ENCODE results near the gene OR7G3.
A peak's percentile ranks its signal among the peaks of the same experiment; 100 is the strongest.

OR7G3 gene

DNA sequence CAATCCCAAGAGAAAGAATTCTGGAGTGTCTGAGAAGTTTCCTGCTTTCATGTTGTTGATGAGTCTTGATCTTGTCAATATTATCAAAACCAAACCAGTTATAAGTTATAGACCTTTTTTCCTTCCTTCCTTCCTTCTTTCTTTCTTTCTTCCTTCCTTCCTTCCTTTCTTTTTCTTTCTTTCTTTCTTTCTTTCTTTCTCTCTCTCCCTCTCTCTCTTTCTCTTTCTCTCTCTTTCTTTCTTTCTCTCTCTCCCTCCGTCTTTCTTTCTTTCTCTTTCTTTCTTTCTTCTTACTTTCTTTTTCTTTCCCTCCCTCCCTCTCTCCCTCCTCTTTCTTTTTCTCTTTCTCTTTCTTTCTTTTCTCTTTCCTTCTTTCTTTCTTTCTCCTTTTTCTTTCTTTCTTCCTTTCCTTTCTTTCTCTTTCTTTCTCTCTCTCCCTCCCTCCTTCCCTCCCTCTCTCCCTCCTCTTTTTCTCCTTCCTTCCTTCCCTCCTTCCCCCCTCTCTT is at the start of gene OR7G3:
OR7G3 (minus strand) TSS at position 51 of the 506 bp plus-strand sequence; CDS start at position 51, 0 bp downstream.
- no peak for DNase-seq

DNA sequence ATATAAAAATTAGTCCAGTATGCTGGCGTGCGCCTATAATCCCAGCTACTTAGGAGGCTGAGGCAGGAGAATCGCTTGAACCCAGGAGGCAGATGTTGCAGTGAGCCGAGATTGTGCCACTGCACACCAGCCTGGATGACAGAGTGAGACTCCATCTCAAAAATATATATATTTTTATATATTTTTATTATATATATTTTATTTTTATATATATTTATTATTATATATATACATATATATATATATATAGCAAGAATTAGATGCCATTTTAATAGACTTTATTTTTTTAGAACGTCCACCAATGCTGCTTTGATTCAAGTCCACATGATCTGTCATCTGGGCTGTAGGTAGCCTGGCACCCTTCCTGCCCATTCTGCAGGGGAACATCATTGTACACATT is 48.6 kb upstream of the OR7G3 start:
- DNase-seq, result no peak

DNA sequence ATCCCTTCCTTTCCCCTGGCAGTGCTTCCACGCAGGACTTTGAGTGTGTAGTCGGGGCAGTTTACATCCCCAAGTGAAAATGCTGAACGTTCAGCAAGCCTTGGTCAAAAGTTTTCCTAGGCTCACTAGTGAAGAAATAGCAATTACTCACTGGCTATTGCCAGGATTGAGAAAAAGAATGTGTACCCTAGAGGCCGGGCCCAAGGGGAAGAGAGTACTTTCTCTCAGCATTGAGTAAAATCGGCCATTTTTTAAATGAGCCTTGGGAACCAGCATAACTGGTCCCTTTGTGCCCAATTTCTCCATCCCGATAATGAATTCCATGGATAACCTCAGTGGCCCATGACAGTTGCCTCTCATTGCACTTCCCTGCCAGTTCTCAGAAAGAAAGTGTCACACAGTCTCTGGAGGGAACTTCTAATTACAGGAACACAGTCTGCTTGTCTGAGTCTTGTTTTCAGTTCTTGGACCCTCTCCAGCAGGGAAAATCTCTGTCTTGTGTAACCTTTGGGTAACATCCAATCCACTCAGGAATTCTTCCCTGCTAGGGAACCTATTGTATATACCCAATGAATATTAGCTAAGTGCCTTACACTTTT is 44.7 kb upstream of the OR7G3 start:
- no peak for DNase-seq

DNA sequence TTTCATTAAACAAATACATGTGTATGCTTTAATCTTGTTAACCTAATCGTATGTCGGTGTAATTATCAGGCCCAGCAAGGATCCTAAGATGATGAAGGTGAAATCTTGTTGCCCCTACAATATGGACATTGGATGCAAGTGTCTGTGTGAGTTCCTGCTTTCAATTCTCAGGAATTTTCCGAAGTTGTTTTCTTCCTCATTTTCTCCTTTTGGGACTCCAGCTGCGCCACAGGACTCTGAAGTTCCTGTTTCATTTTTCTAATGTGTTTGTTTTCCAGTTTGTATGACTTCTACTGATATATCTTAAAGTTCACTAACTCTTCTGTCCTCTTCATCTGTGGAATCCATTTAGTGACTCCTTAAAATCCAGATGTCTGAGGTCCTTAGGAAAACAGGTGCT is 40.1 kb upstream of the OR7G3 start:
- no peak for DNase-seq

GRCh38 chr19:9165261-9165660 is 38.5 kb upstream of the OR7G3 start:
- no peak for DNase-seq

DNA sequence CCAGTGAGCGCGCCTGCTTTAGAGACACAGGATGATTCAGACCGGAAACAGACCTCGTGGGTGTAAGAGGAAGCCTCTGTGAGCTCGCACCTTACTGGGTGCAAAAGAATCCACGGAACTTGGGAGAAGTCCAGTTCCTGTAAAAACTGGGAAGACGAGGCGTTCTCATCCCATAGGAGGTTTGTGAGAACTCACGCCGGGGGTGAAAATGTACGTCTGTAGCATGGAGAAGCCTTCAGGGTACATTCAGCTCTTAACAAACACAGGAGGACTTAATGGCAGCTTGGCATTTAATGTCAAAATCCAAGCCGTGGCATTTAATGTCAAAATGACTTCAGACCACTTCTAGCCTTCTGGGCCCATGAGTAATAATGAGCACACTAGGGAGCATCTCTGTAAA is 34.7 kb upstream of the OR7G3 start:
- no peak for DNase-seq

DNA sequence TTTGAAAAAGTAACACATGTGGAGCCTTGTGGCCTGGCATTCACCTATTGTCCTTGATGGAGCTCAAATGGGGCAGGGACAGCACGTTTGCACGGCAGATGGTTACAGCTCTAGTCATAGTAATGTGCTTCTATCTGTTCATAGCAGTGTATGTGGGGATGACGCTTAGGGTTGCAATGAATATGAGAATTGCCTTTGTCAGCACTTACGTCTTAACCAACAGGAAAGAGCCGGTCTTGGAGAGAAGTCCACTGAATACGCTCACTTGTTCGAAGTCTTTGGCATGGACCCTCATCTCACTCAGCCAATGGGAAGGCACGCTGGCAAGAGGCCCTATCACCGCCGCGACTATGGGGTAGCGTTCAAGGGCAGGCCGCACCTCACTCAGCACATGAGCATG is 33.1 kb upstream of the OR7G3 start:
- DNase-seq, result no peak

GRCh38 chr19:9156304-9156703 is 29.6 kb upstream of the OR7G3 start:
- no peak for DNase-seq

DNA sequence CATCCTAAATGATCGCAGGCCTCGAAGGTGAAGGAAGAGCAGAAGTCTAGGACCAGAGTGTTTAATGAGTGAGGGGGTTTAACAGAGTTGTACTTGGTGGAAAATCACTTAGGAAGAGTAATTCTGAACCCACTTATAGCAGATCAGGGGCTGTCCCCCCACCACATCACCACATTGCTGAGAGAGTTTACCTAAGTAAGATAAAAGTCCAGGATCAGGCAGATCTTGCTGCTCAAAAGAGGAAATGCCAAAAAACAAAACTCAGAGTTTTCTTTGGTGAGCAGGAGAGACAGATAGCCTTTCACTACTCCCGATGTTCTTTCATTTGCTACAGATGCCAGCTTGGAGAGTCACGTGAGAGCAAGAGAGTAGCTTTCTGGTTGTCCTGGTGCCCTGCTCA is 28.8 kb upstream of the OR7G3 start:
- DNase-seq, result no peak

DNA sequence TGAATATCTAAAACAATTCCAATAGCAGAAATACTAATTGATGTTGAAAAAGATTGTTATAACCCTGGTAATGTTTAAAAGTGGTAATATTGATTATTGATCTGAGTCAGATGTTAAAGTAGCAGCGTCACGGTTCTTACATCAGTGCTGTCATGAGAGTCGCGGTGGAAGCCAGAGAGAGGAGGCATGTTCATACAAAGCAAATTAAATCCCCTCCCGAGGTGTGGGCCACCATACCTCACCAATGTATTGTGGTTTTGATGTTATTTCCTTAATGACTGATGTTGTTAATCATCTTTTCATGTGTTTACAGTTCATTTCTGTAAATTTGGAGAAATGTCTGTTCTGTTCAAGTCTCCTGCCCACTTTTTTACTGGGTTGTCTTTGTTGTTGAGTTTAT is 24.6 kb upstream of the OR7G3 start:
- DNase-seq, result no peak

DNA sequence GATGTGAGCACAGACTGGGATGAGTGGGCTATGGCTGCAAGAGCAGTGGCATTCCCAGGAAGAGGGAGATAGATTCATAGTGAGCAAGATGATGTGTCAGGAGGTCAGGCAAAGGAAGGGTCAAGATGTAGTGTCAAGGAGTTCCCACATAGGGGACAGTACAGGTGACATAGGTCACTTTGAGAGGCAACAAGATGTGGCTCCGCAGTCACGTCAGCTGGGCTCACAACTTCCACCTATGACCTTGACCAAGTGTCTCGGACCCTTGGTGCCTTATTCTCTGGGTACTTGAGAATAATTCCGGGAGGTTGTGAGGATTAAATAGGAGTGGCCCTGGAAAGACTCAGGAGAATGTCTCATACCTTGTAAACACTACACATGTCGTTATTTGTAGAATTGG is 23.9 kb upstream of the OR7G3 start:
- no peak for DNase-seq

GRCh38 chr19:9149997-9150396 is 23.2 kb upstream of the OR7G3 start:
- DNase-seq, result no peak

DNA sequence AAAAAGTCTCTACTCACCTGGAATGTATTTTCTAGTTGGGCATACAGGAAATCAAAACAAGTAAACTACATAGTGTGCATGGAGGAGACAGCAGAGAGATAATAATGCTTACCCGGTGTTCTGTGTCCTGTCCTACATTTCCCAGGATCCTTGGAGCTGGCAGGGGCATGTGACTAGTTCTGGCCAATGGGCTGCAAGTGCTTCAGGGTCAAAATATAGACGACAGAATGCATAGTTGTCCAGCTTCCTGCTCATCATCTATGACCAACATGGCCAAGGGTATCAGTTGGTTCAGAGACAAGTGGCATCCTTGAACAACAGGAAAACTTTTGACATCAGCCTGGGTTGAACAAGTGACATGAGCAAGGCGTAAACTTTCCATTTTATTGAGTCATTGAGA is 21.9 kb upstream of the OR7G3 start:
- DNase-seq, result no peak

DNA sequence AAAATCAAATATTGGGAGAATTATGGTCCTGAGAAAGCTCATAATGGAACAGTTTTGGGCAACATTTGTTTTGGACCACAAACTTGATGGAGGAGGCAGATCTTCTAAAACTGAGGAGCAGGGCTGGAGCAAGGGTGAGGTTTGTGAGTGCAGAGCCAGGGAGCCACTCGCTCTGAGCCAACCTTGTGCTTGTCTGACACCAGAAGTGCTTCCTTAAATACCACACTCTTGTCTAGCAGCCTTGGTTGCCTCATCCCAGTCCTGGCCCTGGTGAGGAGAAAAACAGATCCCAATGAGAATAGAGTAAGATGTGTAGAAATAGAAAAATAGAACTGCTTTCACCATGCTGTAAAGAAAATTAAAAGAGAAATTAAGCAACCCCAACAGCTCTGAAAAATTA is 20.1 kb upstream of the OR7G3 start:
- no peak for DNase-seq

- no peak for DNase-seq
Measured at GRCh38 chr19:9144920-9145319, 18.2 kb upstream of the OR7G3 start.

- peak; percentile 91 to 93 for DNase-seq
Measured at GRCh38 chr19:9140159-9140874, 13.6 kb upstream of the OR7G3 start, which contains the start of gene ZNF317. Gene ZNF317, plus strand, starts transcription at chr19:9140397. Its CDS starts 15,620 bp downstream, at chr19:9156017.

DNA sequence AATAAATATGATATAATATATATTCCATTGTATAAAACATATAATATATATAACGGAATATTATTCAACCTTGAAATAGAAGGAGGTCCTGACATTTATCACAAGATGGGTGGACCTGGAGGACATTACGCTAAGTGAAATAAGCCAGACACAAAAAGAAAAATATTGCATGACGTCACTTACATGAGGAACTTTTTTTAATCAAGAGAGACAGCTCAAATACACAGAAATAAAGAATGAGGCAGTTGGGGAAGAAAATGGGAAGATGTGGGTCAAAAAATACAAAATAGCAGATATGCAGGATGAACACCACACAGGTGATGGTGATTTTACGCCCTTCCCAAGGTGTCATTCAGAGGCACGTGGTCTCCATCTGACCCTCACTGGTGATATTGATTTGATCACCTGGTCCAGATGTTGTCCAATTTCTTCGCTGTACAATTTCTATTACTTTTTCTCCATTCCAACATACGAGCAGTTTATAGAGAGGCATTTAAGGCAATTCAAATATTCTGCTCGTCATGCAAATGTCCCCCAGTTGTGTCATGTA is 12.9 kb upstream of the OR7G3 start:
- no peak for DNase-seq

- DNase-seq, result no peak
Measured at GRCh38 chr19:9132422-9132821, 5.7 kb upstream of the OR7G3 start.

- DNase-seq, result no peak
Measured at GRCh38 chr19:9130965-9131364, 4.2 kb upstream of the OR7G3 start.

GRCh38 chr19:9128171-9128570 is 1.4 kb upstream of the OR7G3 start:
- no peak for DNase-seq

- no peak for DNase-seq
Measured at GRCh38 chr19:9116547-9116946, 10.2 kb downstream of the OR7G3 start.

GRCh38 chr19:9115307-9115813 is 11.4 kb downstream of the OR7G3 start, which contains the start of gene OR7G1:
Gene OR7G1, minus strand, starts transcription at chr19:9115763. Its CDS starts 0 bp downstream, at chr19:9115763.
- DNase-seq, result no peak

GRCh38 chr19:9109959-9110358 is 16.8 kb downstream of the OR7G3 start:
- no peak for DNase-seq

- DNase-seq, result no peak
Measured at GRCh38 chr19:9107375-9107774, 19.4 kb downstream of the OR7G3 start, which contains the start of gene OR7G2. Gene OR7G2, minus strand, starts transcription at chr19:9107475. Its CDS starts 4,232 bp downstream, at chr19:9103243.

All from CD4-positive, alpha-beta T cell treated with Interleukin-1 beta for 1 hour (primary cell).